Fibroblast of lung (primary cell): ENCODE measurements around the gene PPM1H. TPM values are rescaled to one million over a fixed set of nuclear protein-coding genes. Genes with fewer than 3 reads are reported as not detected.
A peak's percentile ranks its signal among the peaks of the same experiment; 100 is the strongest.

Experiments
- DNase-seq, 2 donors: peaks; one replicate each; pipeline versions ENCODE4 v3.0.0 to v3.0.0-alpha.2; 2010; ENCODE audit warnings: low read depth in 2 of 2
- H2AFZ ChIP-seq: 2 replicates; pipeline ENCODE4 v1.5.1; 2012; ENCODE audit warnings: low read length, control low read depth, inconsistent platforms
- H3K27ac ChIP-seq: 2 replicates; pipeline ENCODE4 v1.5.1; 2011; ENCODE audit warnings: low read length, control low read depth; ENCODE audit not compliant: insufficient read depth
- H3K27me3 ChIP-seq: 2 replicates; pipeline ENCODE4 v1.5.1; 2011; ENCODE audit warnings: mild to moderate bottlenecking, low read length; ENCODE audit not compliant: control insufficient read depth, insufficient read depth
- H3K36me3 ChIP-seq: 2 replicates; pipeline ENCODE4 v1.5.1; 2011; ENCODE audit warnings: low read length; ENCODE audit not compliant: control insufficient read depth, insufficient read depth
- H3K4me1 ChIP-seq: 2 replicates; pipeline ENCODE4 v1.5.1; 2011; ENCODE audit warnings: low read length; ENCODE audit not compliant: control insufficient read depth, insufficient read depth; ENCODE audit errors: extremely low read depth
- H3K4me2 ChIP-seq: 2 replicates; pipeline ENCODE4 v1.5.1; 2011; ENCODE audit warnings: low read length, control low read depth; ENCODE audit not compliant: insufficient read depth; ENCODE audit errors: extremely low read depth
- H3K4me3 ChIP-seq, 4 experiments: fragments of 200-600 bp in 1 of 4; sonication (generic) in 1 of 4; replicated peaks in 1 of 4; 2 replicates each; pipeline ENCODE4 v1.5.1; 2011 to 2016; ENCODE audit warnings: low read length in 4 of 4, low read depth in 3 of 4, mild to moderate bottlenecking in 3 of 4, control low read depth in 2 of 4, inconsistent platforms in 1 of 4, mixed read lengths in 1 of 4; ENCODE audit not compliant: insufficient read depth in 1 of 4; ENCODE audit errors: control extremely low read depth in 1 of 4
- H3K79me2 ChIP-seq: 2 replicates; pipeline ENCODE4 v1.5.1; 2012; ENCODE audit warnings: mild to moderate bottlenecking, low read length, inconsistent platforms; ENCODE audit not compliant: control insufficient read depth, insufficient read depth
- H3K9ac ChIP-seq: 2 replicates; pipeline ENCODE4 v1.5.1; 2011; ENCODE audit warnings: mild to moderate bottlenecking, low read length, control low read depth; ENCODE audit not compliant: insufficient read depth
- H3K9me3 ChIP-seq: 2 replicates; pipeline ENCODE4 v1.5.1; 2012; ENCODE audit warnings: low read depth, low read length; ENCODE audit not compliant: control insufficient read depth, insufficient read depth
- H4K20me1 ChIP-seq: 2 replicates; pipeline ENCODE4 v1.5.1; 2011; ENCODE audit warnings: low read length; ENCODE audit not compliant: control insufficient read depth, insufficient read depth; ENCODE audit errors: extremely low read depth
- CTCF ChIP-seq, 2 donors: IDR thresholded peaks in 1 of 2; conservative IDR thresholded peaks in 1 of 2; 1 replicate in 1 of 2; 2 replicates in 1 of 2; pipeline ENCODE4 v1.5.1; 2011 to 2012; ENCODE audit warnings: low read length in 2 of 2, control low read depth in 1 of 2, inconsistent platforms in 1 of 2, low read depth in 1 of 2, mild to moderate bottlenecking in 1 of 2
- EZH2 ChIP-seq: IDR thresholded peaks from 2 replicates; pipeline ENCODE4 v1.5.1; 2012; ENCODE audit warnings: low read length, control low read depth, mild to moderate bottlenecking; ENCODE audit errors: missing control alignments
- polyA plus RNA-seq, 2 donors: library from polyadenylated mRNA; depleted of rRNA in 1 of 2; stranded (reverse) in 1 of 2; unstranded in 1 of 2; fragments of >200 nt; gene quantifications; 2 replicates each; pipeline ENCODE4 v1.2.1, GENCODE V29; 2011 to 2012; ENCODE audit warnings: missing spikeins in 1 of 2
- total RNA-seq: library from RNA; depleted of rRNA; stranded (reverse); fragments of >200 nt; gene quantifications from 2 replicates; pipeline ENCODE4 v1.2.1, GENCODE V29; 2014

PPM1H gene
- total and polyA plus RNA-seq, 2 donors (not counting 1 experiment from before 2014, with no cell fraction given) = 0.57 to 3.1 TPM

GRCh38 chr12:62827042-62827441 is 107.9 kb downstream of the PPM1H start:
- Histone ChIP-seq H3K79me2 (no peaks in the 10 kb centered on the region), H2AFZ (no peak overlapping the region), H3K4me2 (no peak overlapping the region), H3K4me1 (no peaks in the 10 kb centered on the region), H3K9ac (no peak overlapping the region), H4K20me1 (no peaks in the 10 kb centered on the region), H3K9me3 (no peaks in the 10 kb centered on the region), H3K27me3 (peaks cover 5% of the 10 kb centered on the region), H3K4me3 (no peak overlapping the region), H3K36me3 (no peaks in the 10 kb centered on the region), H3K27ac (no peak overlapping the region)
- TF ChIP-seq EZH2 (no peak), CTCF (conservative IDR thresholded peaks at IDR 0.05 in 1 of 2, IDR thresholded peaks at IDR 0.05 in 1 of 2; ENCODE audit: low read depth in 1 of 2, low read length in 2 of 2) (no peak)
- no peak for DNase-seq

GRCh38 chr12:62817556-62818271 is 117.2 kb downstream of the PPM1H start:
- Histone ChIP-seq H3K27me3 (no peaks in the 10 kb centered on the region), H3K9ac (no peak overlapping the region), H3K27ac (no peak overlapping the region), H3K4me1 (no peaks in the 10 kb centered on the region), H3K79me2 (no peaks in the 10 kb centered on the region), H4K20me1 (no peaks in the 10 kb centered on the region), H3K36me3 (no peaks in the 10 kb centered on the region), H3K9me3 (no peaks in the 10 kb centered on the region), H3K4me2 (no peak overlapping the region), H3K4me3 (peak overlapping the region in 2 of 4 experiments; percentile 33 to 40), H2AFZ (peak overlapping the region; percentile 54)
- DNase-seq = peak; percentile 40 to 87
- TF ChIP-seq CTCF (conservative IDR thresholded peaks at IDR 0.05 in 1 of 2, IDR thresholded peaks at IDR 0.05 in 1 of 2; ENCODE audit: low read depth in 1 of 2, low read length in 2 of 2) (peak in 1 of 2 donors; percentile 20), EZH2 (no peak)

GRCh38 chr12:62814243-62814642 is 120.7 kb downstream of the PPM1H start:
- Histone ChIP-seq H3K79me2 (no peaks in the 10 kb centered on the region), H4K20me1 (no peaks in the 10 kb centered on the region), H2AFZ (no peak overlapping the region), H3K27ac (no peak overlapping the region), H3K27me3 (no peaks in the 10 kb centered on the region), H3K4me1 (no peaks in the 10 kb centered on the region), H3K36me3 (no peaks in the 10 kb centered on the region), H3K9ac (no peak overlapping the region), H3K4me3 (no peak overlapping the region), H3K4me2 (no peak overlapping the region), H3K9me3 (no peaks in the 10 kb centered on the region)
- DNase-seq = no peak
- TF ChIP-seq CTCF (conservative IDR thresholded peaks at IDR 0.05 in 1 of 2, IDR thresholded peaks at IDR 0.05 in 1 of 2; ENCODE audit: low read depth in 1 of 2, low read length in 2 of 2) (no peak), EZH2 (no peak)
